Esophagus squamous epithelium (tissue), 4 donors: ENCODE data around the gene PPP2R1B.

Source experiments
- CTCF ChIP-seq, 6 experiments: fragments of 450-650 bp in 4 of 6; fragments of 200-600 bp in 2 of 6; sonication (generic) in 2 of 6; IDR thresholded peaks; one replicate each; pipeline ENCODE4 v1.5.1; 2016 to 2019; ENCODE audit warnings: antibody characterized with exemption in 6 of 6, mild to moderate bottlenecking in 4 of 6, moderate library complexity in 4 of 6
- POLR2A ChIP-seq, 4 donors: fragments of 450-650 bp; IDR thresholded peaks; one replicate each; pipeline ENCODE4 v1.6.1; 2017; ENCODE audit warnings: antibody characterized with exemption in 4 of 4, mild to moderate bottlenecking in 4 of 4, moderate library complexity in 3 of 4

GRCh38 chr11:111726301-111726713 is 39.9 kb downstream of the PPP2R1B start:
- no peak for TF ChIP-seq CTCF (IDR thresholded peaks at IDR 0.05)
- no peak for TF ChIP-seq POLR2A (IDR thresholded peaks at IDR 0.05)
